Measurements from ENCODE around the gene TEX54. TPM values are rescaled to one million over a fixed set of nuclear protein-coding genes. Genes with fewer than 3 reads are reported as not detected.

The TEX54 gene
- total and polyA plus RNA-seq, 2 of the 13 experiments (the other 11 are each of a cell fraction or from before 2014, with no cell fraction given), result not detected

GRCh38 chr11:62831520-62832335 is 913 bp downstream of the TEX54 start, which contains the start of gene STX5 (continued):
- TF ChIP-seq HDAC2 (CRISPR knock-in tag; IDR thresholded peaks at IDR 0.05) (no peak), NR3C1 (CRISPR knock-in tag; IDR thresholded peaks at IDR 0.05) (no peak), ARNT (IDR thresholded peaks at IDR 0.05) (no peak), NFE2L1 (CRISPR knock-in tag; IDR thresholded peaks at IDR 0.05; ENCODE audit: borderline replicate concordance) (no peak), SAP130 (CRISPR knock-in tag; IDR thresholded peaks at IDR 0.05; ENCODE audit: low read depth) (peak; percentile 80), ATF5 (CRISPR knock-in tag; IDR thresholded peaks at IDR 0.05; ENCODE audit: low read depth) (peak; percentile 75; the same call in 1 of the 2 replicates), IKZF1 (IDR thresholded peaks at IDR 0.05) (no peak), KLF9 (CRISPR knock-in tag; IDR thresholded peaks at IDR 0.05; ENCODE audit: low read depth) (no peak), ZNF883 (CRISPR knock-in tag; IDR thresholded peaks at IDR 0.05; ENCODE audit: not compliant biosample characterization) (peak; percentile 90), PRDM4 (CRISPR knock-in tag; IDR thresholded peaks at IDR 0.05; ENCODE audit: borderline replicate concordance) (no peak), ATF3 (CRISPR knock-in tag; IDR thresholded peaks at IDR 0.05) (no peak), FOXM1 (CRISPR knock-in tag; IDR thresholded peaks at IDR 0.05) (no peak), HNRNPK (IDR thresholded peaks at IDR 0.05; ENCODE audit: low read depth, low read length, poor library complexity, severe bottlenecking) (no peak), ATRX (CRISPR knock-in tag; IDR thresholded peaks at IDR 0.05; ENCODE audit: borderline replicate concordance) (no peak), FOXO1 (CRISPR knock-in tag; IDR thresholded peaks at IDR 0.05) (no peak), ZNF776 (CRISPR knock-in tag; IDR thresholded peaks at IDR 0.05) (no peak), ZNF749 (CRISPR knock-in tag; IDR thresholded peaks at IDR 0.05; ENCODE audit: borderline replicate concordance) (0 out of 2 replicates have a peak, but pooled peaks have one; percentile 25), GLI4 (CRISPR knock-in tag; IDR thresholded peaks at IDR 0.05; ENCODE audit: borderline replicate concordance) (0 out of 2 replicates have a peak, but pooled peaks have one; percentile 38), MAFG (CRISPR knock-in tag; IDR thresholded peaks at IDR 0.05) (no peak), ZSCAN9 (CRISPR knock-in tag; IDR thresholded peaks at IDR 0.05; ENCODE audit: borderline replicate concordance) (peak; percentile 83; the same call in 1 of the 2 replicates), SRSF1 (optimal IDR thresholded peaks at IDR 0.05; ENCODE audit: low read depth, low read length) (peak; percentile 78)
- TF ChIP-seq, protein P1, sequence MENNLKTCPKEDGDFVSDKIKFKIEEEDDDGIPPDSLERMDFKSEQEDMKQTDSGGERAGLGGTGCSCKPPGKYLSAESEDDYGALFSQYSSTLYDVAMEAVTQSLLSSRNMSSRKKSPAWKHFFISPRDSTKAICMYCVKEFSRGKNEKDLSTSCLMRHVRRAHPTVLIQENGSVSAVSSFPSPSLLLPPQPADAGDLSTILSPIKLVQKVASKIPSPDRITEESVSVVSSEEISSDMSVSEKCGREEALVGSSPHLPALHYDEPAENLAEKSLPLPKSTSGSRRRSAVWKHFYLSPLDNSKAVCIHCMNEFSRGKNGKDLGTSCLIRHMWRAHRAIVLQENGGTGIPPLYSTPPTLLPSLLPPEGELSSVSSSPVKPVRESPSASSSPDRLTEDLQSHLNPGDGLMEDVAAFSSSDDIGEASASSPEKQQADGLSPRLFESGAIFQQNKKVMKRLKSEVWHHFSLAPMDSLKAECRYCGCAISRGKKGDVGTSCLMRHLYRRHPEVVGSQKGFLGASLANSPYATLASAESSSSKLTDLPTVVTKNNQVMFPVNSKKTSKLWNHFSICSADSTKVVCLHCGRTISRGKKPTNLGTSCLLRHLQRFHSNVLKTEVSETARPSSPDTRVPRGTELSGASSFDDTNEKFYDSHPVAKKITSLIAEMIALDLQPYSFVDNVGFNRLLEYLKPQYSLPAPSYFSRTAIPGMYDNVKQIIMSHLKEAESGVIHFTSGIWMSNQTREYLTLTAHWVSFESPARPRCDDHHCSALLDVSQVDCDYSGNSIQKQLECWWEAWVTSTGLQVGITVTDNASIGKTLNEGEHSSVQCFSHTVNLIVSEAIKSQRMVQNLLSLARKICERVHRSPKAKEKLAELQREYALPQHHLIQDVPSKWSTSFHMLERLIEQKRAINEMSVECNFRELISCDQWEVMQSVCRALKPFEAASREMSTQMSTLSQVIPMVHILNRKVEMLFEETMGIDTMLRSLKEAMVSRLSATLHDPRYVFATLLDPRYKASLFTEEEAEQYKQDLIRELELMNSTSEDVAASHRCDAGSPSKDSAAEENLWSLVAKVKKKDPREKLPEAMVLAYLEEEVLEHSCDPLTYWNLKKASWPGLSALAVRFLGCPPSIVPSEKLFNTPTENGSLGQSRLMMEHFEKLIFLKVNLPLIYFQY (CRISPR knock-in tag; IDR thresholded peaks at IDR 0.05; ENCODE audit: borderline replicate concordance), result peak; percentile 60; the same call in 1 of the 2 replicates
